Lung (tissue), 12 donors: Measurements from ENCODE around the gene PNPLA1. TPM values are rescaled to one million over a fixed set of nuclear protein-coding genes. Genes with fewer than 3 reads are reported as not detected.

Experiments used
- ATAC-seq: fragments of 200-7000 bp; cut with Tn5 transposase; one replicate; pipeline ENCODE4 v1.9.1; 2020; ENCODE audit warnings: moderate number of reproducible peaks; ENCODE audit not compliant: insufficient read depth, low FRiP score
- DNase-seq, 3 donors: peaks; one replicate each; pipeline ENCODE4 v3.0.0-alpha.2; 2013 to 2017
- H3K27ac ChIP-seq, 2 donors: one replicate each; pipeline ENCODE4 v1.5.1; 2013; ENCODE audit warnings: mild to moderate bottlenecking in 2 of 2, moderate library complexity in 2 of 2, control low read depth in 1 of 2, inconsistent platforms in 1 of 2, low read depth in 1 of 2, low read length in 1 of 2
- H3K27me3 ChIP-seq, 3 donors: one replicate each; pipeline ENCODE4 v1.5.1; 2013; ENCODE audit warnings: low read length in 2 of 3; ENCODE audit not compliant: control insufficient read depth in 3 of 3, insufficient read depth in 3 of 3
- H3K36me3 ChIP-seq, 4 donors: one replicate each; pipeline ENCODE4 v1.5.1; 2013; ENCODE audit warnings: low read length in 4 of 4, mild to moderate bottlenecking in 1 of 4, moderate library complexity in 1 of 4; ENCODE audit not compliant: control insufficient read depth in 4 of 4, insufficient read depth in 4 of 4
- H3K4me1 ChIP-seq, 5 donors: one replicate each; pipeline ENCODE4 v1.5.1; 2013; ENCODE audit warnings: low read length in 5 of 5, mild to moderate bottlenecking in 2 of 5, moderate library complexity in 1 of 5; ENCODE audit not compliant: control insufficient read depth in 5 of 5, insufficient read depth in 5 of 5
- H3K4me3 ChIP-seq: one replicate; pipeline ENCODE4 v1.5.1; 2013; ENCODE audit warnings: mild to moderate bottlenecking, control low read depth, moderate library complexity
- H3K9ac ChIP-seq, 2 donors: one replicate each; pipeline ENCODE4 v1.5.1; 2013; ENCODE audit warnings: low read length in 2 of 2, control low read depth in 1 of 2; ENCODE audit not compliant: insufficient read depth in 1 of 2
- H3K9me3 ChIP-seq, 4 donors: one replicate each; pipeline ENCODE4 v1.5.1; 2013; ENCODE audit warnings: low read length in 3 of 4, mild to moderate bottlenecking in 1 of 4, moderate library complexity in 1 of 4; ENCODE audit not compliant: control insufficient read depth in 4 of 4, insufficient read depth in 3 of 4
- WGBS, 2 donors: extraction: QIAGEN DNeasy Blood & Tissue Kit; methylation state at CpG; one replicate each; pipeline ENCODE4 v1.1.7; 2013; 5-methylcytosine and 5-hydroxymethylcytosine counted together
- polyA plus RNA-seq, 2 donors: library from polyadenylated mRNA; stranded (reverse); fragments of 200-250 nt; gene quantifications; one replicate each; pipeline ENCODE4 v1.2.1, GENCODE V29; 2013
- total RNA-seq, 2 donors: library from RNA; depleted of rRNA in 1 of 2; stranded (reverse); fragments of >200 nt in 1 of 2; gene quantifications; one replicate each; pipeline ENCODE4 v1.2.1, GENCODE V29; 2014 to 2021
- TF ChIP-seq, protein P1 (sequence below): IDR thresholded peaks from 2 replicates; pipeline ENCODE4 v1.5.1; 2012; ENCODE audit warnings: mild to moderate bottlenecking; ENCODE audit errors: control extremely low read depth, extremely low read depth
- donor health status: control.
- donor health status: control.
- donor health status: Bipolar disorder and iron deficiency.
- donor health status: healthy.
- donor health status: DM: yes; HTN: yes; CAD: no.

The PNPLA1 gene
- total and polyA plus RNA-seq, 4 donors = 0.06 to 5.6 (median 0.89) TPM

DNA sequence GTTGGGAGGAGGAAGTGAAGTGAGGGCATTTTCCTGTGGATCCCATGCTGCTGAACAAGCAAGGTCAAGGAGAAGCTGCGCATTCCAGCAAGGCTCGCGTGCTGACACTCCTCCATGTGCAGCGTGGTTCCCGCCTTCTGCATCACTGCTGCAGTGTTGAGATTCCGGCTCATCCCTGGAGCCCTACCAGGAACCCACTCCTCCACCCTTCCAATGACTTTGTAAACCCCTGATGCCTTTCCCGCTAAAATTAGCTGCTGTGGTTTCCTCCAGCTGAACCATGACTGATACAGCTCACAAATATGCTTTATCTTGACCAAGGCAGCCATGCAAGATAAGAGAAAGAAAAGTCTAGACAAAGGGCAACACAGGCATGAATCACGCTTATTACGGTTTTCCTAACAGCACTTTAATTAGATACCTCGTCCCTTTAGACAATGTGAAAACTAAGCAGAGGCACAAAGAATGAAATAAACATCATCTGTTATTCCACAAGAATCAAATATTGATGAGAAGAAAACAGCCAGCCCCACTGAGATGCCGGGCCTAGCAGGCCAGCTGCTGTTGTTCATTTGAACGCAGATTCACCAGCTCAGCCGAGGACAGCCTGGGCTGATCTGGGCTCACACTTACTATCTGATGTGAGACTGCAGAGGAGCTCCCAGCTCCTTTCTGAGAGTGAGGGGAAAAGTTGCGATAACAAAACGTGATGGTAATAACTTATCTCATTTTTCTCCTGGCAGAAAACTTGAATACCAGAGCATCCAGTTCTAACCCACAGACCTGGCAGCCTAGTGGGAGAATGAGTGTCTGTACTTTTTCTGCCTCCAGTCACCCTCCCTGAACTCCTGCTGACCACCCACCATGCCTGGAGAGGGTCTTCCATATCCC is 81.1 kb downstream of the PNPLA1 start:
- peak; percentile 70 to 83 (median 77) for DNase-seq

GRCh38 chr6:36352477-36353157 is 82.8 kb downstream of the PNPLA1 start:
- Histone ChIP-seq H3K9me3 (peaks cover 0 to 4% (median 0%) of the 10 kb centered on the region in 4 donors), H3K27ac (no peak overlapping the region), H3K4me1 (peaks cover 0 to 13% (median 7%) of the 10 kb centered on the region in 5 donors), H3K4me3 (no peak overlapping the region), H3K9ac (no peak overlapping the region), H3K27me3 (no peaks in the 10 kb centered on the region), H3K36me3 (no peaks in the 10 kb centered on the region)
- ATAC-seq (no peak), DNase-seq (no peak)
- TF ChIP-seq, protein P1, sequence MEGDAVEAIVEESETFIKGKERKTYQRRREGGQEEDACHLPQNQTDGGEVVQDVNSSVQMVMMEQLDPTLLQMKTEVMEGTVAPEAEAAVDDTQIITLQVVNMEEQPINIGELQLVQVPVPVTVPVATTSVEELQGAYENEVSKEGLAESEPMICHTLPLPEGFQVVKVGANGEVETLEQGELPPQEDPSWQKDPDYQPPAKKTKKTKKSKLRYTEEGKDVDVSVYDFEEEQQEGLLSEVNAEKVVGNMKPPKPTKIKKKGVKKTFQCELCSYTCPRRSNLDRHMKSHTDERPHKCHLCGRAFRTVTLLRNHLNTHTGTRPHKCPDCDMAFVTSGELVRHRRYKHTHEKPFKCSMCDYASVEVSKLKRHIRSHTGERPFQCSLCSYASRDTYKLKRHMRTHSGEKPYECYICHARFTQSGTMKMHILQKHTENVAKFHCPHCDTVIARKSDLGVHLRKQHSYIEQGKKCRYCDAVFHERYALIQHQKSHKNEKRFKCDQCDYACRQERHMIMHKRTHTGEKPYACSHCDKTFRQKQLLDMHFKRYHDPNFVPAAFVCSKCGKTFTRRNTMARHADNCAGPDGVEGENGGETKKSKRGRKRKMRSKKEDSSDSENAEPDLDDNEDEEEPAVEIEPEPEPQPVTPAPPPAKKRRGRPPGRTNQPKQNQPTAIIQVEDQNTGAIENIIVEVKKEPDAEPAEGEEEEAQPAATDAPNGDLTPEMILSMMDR = no peak
- WGBS, 2 donors = 89 to 95% methylated on average over 8 of the region's 8 CpGs

More for the DNA sequence above, 81.1 kb downstream of the PNPLA1 start:
- Histone ChIP-seq H3K9me3 (peaks cover 0 to 4% (median 0%) of the 10 kb centered on the region in 4 donors), H3K4me1 (peaks cover 0 to 13% (median 7%) of the 10 kb centered on the region in 5 donors), H3K27ac (peak overlapping the region; percentile 49 to 76), H3K9ac (no peak overlapping the region), H3K27me3 (no peaks in the 10 kb centered on the region), H3K36me3 (no peaks in the 10 kb centered on the region), H3K4me3 (no peak overlapping the region)
- WGBS, 2 donors = 64% methylated on average over 15 of the region's 15 CpGs
- ATAC-seq = peak; percentile 50
- TF ChIP-seq, protein P1 = no peak

DNA sequence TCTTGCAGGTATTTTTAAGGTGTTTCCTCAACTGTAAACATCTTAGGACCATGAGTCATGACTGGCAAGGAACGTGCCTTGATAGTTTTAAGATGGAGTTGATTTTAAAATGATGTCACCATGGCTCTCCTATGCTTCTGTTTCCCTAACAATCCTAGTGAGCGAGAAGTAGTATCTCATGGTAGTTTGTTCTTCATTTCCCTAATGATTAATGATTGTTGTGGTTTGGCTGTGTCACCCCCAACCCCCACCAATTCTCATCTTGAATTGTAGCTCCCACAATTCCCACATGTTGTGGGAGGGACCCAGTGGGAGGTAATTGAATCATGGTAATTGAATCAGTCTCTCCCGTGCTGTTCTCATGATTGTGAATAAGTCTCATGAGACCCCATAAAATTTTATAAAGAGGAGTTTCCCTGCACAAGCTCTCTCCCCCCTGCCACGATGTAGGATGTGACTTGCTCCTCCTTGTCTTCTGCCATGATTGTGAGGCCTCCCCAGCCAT is 83.6 kb downstream of the PNPLA1 start:
- TF ChIP-seq, protein P1 = no peak
- Histone ChIP-seq H3K27ac (no peak overlapping the region), H3K9ac (no peak overlapping the region), H3K36me3 (no peaks in the 10 kb centered on the region), H3K9me3 (peaks cover 0 to 4% (median 0%) of the 10 kb centered on the region in 4 donors), H3K4me1 (peaks cover 0 to 13% (median 7%) of the 10 kb centered on the region in 5 donors), H3K27me3 (no peaks in the 10 kb centered on the region), H3K4me3 (no peak overlapping the region)
- ATAC-seq = no peak
- no peak for DNase-seq
- WGBS, 2 donors = 81 to 87% methylated on average over 4 of the region's 4 CpGs
